AG04450 (cell line): ENCODE results near the gene PAPPA. TPM values are rescaled to one million over a fixed set of nuclear protein-coding genes. Genes with fewer than 3 reads are reported as not detected.

Source experiments
- CTCF ChIA-PET: fragments of 300-600, 350-600 bp; formaldehyde crosslinking; extraction: SDS; loops from one replicate; lab custom pipeline; 2022; ENCODE audit warnings: antibody characterized with exemption, inconsistent platforms; lab: Charles Lee
- POLR2A ChIA-PET: fragments of 350-600 bp; formaldehyde crosslinking; extraction: SDS; loops from one replicate; lab custom pipeline; 2021; ENCODE audit warnings: antibody characterized with exemption, inconsistent platforms; lab: Yijun Ruan, JAX
- DNase-seq: peaks from one replicate; pipeline ENCODE4 v3.0.0-alpha.2; 2011; ENCODE audit warnings: low read depth, low spot score
- H3K27ac ChIP-seq: one replicate; pipeline ENCODE4 v1.5.1; 2012; ENCODE audit warnings: low read depth, low read length, control low read depth
- H3K27me3 ChIP-seq: one replicate; pipeline ENCODE4 v1.6.0; 2012; ENCODE audit warnings: low read length; ENCODE audit not compliant: control insufficient read depth, insufficient read depth
- H3K4me3 ChIP-seq: 2 replicates; pipeline ENCODE4 v1.5.1; 2011; ENCODE audit warnings: mild to moderate bottlenecking, low read depth, low read length, control low read depth
- H3K9me3 ChIP-seq: 2 replicates; pipeline ENCODE4 v1.5.1; 2012; ENCODE audit warnings: low read length; ENCODE audit not compliant: control insufficient read depth, insufficient read depth
- polyA plus RNA-seq: library from polyadenylated mRNA; depleted of rRNA; stranded (reverse); fragments of >200 nt; gene quantifications from 2 replicates; pipeline ENCODE4 v1.2.3, GENCODE V29; 2011
- TF ChIP-seq, protein P1 (sequence below): IDR thresholded peaks from 2 replicates; pipeline ENCODE4 v1.5.1; 2011; ENCODE audit warnings: low read depth, low read length, control low read depth, inconsistent platforms

PAPPA gene
- polyA plus RNA-seq, 1 experiment, result 65.0 TPM

- Histone ChIP-seq H3K27ac (no peak overlapping the region), H3K27me3 (no peaks in the 10 kb centered on the region), H3K9me3 (no peaks in the 10 kb centered on the region), H3K4me3 (no peak overlapping the region)
- CTCF ChIA-PET, result no interaction called here
- no peak for DNase-seq
- POLR2A ChIA-PET, result no interaction called here
- TF ChIP-seq, protein P1, sequence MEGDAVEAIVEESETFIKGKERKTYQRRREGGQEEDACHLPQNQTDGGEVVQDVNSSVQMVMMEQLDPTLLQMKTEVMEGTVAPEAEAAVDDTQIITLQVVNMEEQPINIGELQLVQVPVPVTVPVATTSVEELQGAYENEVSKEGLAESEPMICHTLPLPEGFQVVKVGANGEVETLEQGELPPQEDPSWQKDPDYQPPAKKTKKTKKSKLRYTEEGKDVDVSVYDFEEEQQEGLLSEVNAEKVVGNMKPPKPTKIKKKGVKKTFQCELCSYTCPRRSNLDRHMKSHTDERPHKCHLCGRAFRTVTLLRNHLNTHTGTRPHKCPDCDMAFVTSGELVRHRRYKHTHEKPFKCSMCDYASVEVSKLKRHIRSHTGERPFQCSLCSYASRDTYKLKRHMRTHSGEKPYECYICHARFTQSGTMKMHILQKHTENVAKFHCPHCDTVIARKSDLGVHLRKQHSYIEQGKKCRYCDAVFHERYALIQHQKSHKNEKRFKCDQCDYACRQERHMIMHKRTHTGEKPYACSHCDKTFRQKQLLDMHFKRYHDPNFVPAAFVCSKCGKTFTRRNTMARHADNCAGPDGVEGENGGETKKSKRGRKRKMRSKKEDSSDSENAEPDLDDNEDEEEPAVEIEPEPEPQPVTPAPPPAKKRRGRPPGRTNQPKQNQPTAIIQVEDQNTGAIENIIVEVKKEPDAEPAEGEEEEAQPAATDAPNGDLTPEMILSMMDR, result no peak
Observed at GRCh38 chr9:116378873-116379272, 225.3 kb downstream of the PAPPA start.

DNA sequence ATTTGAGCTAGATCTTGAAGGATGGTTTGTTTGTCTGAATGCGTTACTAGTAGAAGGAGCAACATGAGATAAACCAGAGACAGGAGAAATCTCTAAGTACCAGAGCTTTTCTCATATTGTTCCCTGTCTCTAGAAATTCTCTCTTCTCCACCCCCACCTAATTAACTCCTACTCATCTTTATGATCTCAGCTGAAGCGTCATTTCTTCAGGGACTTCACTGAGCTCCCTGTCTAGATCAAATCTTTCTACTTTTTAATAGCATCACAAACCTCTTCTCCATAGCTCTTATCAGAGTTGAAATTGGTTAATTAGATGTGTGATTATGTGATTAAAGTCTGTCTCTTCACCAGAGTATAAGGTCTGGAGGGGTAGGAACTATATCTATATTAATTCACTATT is 226.2 kb downstream of the PAPPA start:
- TF ChIP-seq, protein P1, result no peak
- Histone ChIP-seq H3K4me3 (no peak overlapping the region), H3K27ac (no peak overlapping the region), H3K9me3 (no peaks in the 10 kb centered on the region), H3K27me3 (no peaks in the 10 kb centered on the region)
- POLR2A ChIA-PET, result no interaction called here
- DNase-seq, result no peak
- CTCF ChIA-PET, result interaction anchor here (0.6 to 1.0 kb wide), 3 partner anchors 232 to 1366 kb away, joined by 3 to 5 read pairs (median 5); no protein-coding TSS in a partner anchor

GRCh38 chr9:116380496-116380995 is 227.0 kb downstream of the PAPPA start:
- DNase-seq, result no peak
- Histone ChIP-seq H3K27me3 (no peaks in the 10 kb centered on the region), H3K4me3 (no peak overlapping the region), H3K27ac (no peak overlapping the region), H3K9me3 (no peaks in the 10 kb centered on the region)
- POLR2A ChIA-PET, result no interaction called here
- TF ChIP-seq, protein P1, result no peak
- CTCF ChIA-PET, result interaction anchor here (0.6 to 1.0 kb wide), 2 partner anchors 233 to 733 kb away, joined by 3 to 5 read pairs; no protein-coding TSS in a partner anchor

- Histone ChIP-seq H3K4me3 (no peak overlapping the region), H3K27me3 (no peaks in the 10 kb centered on the region), H3K27ac (no peak overlapping the region), H3K9me3 (no peaks in the 10 kb centered on the region)
- CTCF ChIA-PET, result no interaction called here
- DNase-seq, result no peak
- POLR2A ChIA-PET, result no interaction called here
- TF ChIP-seq, protein P1, result no peak
Observed at GRCh38 chr9:116381350-116381749, 227.8 kb downstream of the PAPPA start.

GRCh38 chr9:116382053-116382452 is 228.5 kb downstream of the PAPPA start:
- Histone ChIP-seq H3K27me3 (no peaks in the 10 kb centered on the region), H3K27ac (no peak overlapping the region), H3K9me3 (no peaks in the 10 kb centered on the region), H3K4me3 (no peak overlapping the region)
- TF ChIP-seq, protein P1, result no peak
- POLR2A ChIA-PET, result no interaction called here
- no peak for DNase-seq
- CTCF ChIA-PET, result no interaction called here
